T1000 (cell line): Measurements from ENCODE around the gene CNOT10.
"Not testable (repeated sequence)": the region's sequence is repeated elsewhere in the genome, so short reads cannot be mapped to it uniquely, and the experiment has no call there.

Experiments
- DNase-seq: peaks from one replicate; lab custom pipeline; 2025; ENCODE audit warnings: mixed read lengths; lab: John Stamatoyannopoulos, UW

Gene CNOT10

GRCh38 chr3:32759342-32759741, 74.4 kb downstream of the CNOT10 start:
- DNase-seq, result no peak

- DNase-seq, result no peak
These were observed 79.5 kb downstream of the CNOT10 start for GRCh38 chr3:32764481-32764880.

GRCh38 chr3:32778389-32778788, 93.4 kb downstream of the CNOT10 start:
- no peak for DNase-seq

- DNase-seq, result no peak
These were observed 95.2 kb downstream of the CNOT10 start for GRCh38 chr3:32780071-32780734.

GRCh38 chr3:32780735-32781210, 95.8 kb downstream of the CNOT10 start:
- peak; percentile 26 for DNase-seq

GRCh38 chr3:32781211-32781968, 96.4 kb downstream of the CNOT10 start:
- DNase-seq, result peak; percentile 84

GRCh38 chr3:32781969-32782270, 96.9 kb downstream of the CNOT10 start:
- not testable (repeated sequence) for DNase-seq

- DNase-seq, result no peak
These were observed 97.4 kb downstream of the CNOT10 start for GRCh38 chr3:32782407-32782806.

- DNase-seq, result no peak
These were observed 106.8 kb downstream of the CNOT10 start for GRCh38 chr3:32791833-32792232.

- DNase-seq, result no peak
These were observed 109.7 kb downstream of the CNOT10 start for GRCh38 chr3:32794487-32795308.

GRCh38 chr3:32796384-32796950, 111.5 kb downstream of the CNOT10 start:
- not testable (repeated sequence) for DNase-seq

- DNase-seq, result no peak
These were observed 112.8 kb downstream of the CNOT10 start for GRCh38 chr3:32797776-32798175.

- DNase-seq, result not testable (repeated sequence)
These were observed 116.5 kb downstream of the CNOT10 start for GRCh38 chr3:32801440-32801839.

GRCh38 chr3:32813180-32813579, 128.2 kb downstream of the CNOT10 start:
- no peak for DNase-seq

- no peak for DNase-seq
These were observed 129.4 kb downstream of the CNOT10 start for GRCh38 chr3:32814361-32814760.

- DNase-seq, result no peak
These were observed 131.0 kb downstream of the CNOT10 start for GRCh38 chr3:32815841-32816438.

- DNase-seq, result peak; percentile 16
These were observed 131.7 kb downstream of the CNOT10 start for GRCh38 chr3:32816439-32817256.

- DNase-seq, result no peak
These were observed 132.2 kb downstream of the CNOT10 start for GRCh38 chr3:32817257-32817557.

- DNase-seq, result no peak
These were observed 132.7 kb downstream of the CNOT10 start, which contains the start of gene TRIM71 for GRCh38 chr3:32817558-32818228. TRIM71 (plus strand) TSS chr3:32817997; CDS start chr3:32818081, 84 bp downstream.

- no peak for DNase-seq
These were observed 133.4 kb downstream of the CNOT10 start for GRCh38 chr3:32818229-32818969.
